Neural progenitor cell (in vitro differentiated cells): ENCODE measurements around the gene KISS1R.

Experiments used
- EZH2 ChIP-seq: fragments of 200-600 bp; sonication (generic); IDR thresholded peaks from 2 replicates; pipeline ENCODE4 v1.6.1; 2017; ENCODE audit warnings: antibody characterized with exemption, mild to moderate bottlenecking, moderate library complexity
- EZH2phosphoT487 ChIP-seq: fragments of 200-600 bp; sonication (generic); IDR thresholded peaks from 2 replicates; pipeline ENCODE4 v1.6.1; 2017; ENCODE audit warnings: antibody characterized with exemption
- TF ChIP-seq, protein P1 (sequence below): fragments of 200-600 bp; sonication (generic); IDR thresholded peaks from 2 replicates; pipeline ENCODE4 v1.5.1; 2017; ENCODE audit warnings: antibody characterized with exemption, mild to moderate bottlenecking

GRCh38 chr19:926323-926588, 9.1 kb downstream of the KISS1R start:
- TF ChIP-seq, protein P1, sequence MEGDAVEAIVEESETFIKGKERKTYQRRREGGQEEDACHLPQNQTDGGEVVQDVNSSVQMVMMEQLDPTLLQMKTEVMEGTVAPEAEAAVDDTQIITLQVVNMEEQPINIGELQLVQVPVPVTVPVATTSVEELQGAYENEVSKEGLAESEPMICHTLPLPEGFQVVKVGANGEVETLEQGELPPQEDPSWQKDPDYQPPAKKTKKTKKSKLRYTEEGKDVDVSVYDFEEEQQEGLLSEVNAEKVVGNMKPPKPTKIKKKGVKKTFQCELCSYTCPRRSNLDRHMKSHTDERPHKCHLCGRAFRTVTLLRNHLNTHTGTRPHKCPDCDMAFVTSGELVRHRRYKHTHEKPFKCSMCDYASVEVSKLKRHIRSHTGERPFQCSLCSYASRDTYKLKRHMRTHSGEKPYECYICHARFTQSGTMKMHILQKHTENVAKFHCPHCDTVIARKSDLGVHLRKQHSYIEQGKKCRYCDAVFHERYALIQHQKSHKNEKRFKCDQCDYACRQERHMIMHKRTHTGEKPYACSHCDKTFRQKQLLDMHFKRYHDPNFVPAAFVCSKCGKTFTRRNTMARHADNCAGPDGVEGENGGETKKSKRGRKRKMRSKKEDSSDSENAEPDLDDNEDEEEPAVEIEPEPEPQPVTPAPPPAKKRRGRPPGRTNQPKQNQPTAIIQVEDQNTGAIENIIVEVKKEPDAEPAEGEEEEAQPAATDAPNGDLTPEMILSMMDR, result no peak
- no peak for TF ChIP-seq EZH2
- TF ChIP-seq EZH2phosphoT487, result no peak
